Activated T-helper 1 cell treated with anti-CD3 and anti-CD28 coated beads, Interleukin-2, amount 50 U/mL, for 16 hours (primary cell): ENCODE data around the gene MSI2.

Experiments used
- DNase-seq, 2 donors: peaks; one replicate each; pipeline ENCODE4 v3.0.0-alpha.2; 2020; ENCODE audit warnings: low read depth in 1 of 2, low spot score in 1 of 2

The MSI2 gene

DNA sequence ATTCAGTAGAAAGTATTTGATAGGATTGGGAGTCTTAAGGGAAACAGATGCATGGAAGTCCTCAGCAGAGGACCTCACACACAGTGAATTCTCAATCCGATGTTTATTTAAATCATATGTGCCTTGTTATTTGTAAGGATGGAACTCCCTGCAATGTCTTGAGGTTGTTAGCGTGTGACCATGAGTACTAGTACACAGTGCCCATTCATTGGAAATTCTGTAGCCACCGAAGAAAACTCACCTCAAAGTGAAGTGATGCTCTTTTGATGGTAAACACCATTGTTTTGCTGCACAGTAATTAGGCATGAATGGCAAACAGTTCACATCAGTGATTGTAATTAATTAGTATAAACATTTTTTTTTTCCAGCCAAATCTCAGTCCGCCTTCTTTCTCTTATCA is 173.6 kb downstream of the MSI2 start:
- DNase-seq = no peak

DNA sequence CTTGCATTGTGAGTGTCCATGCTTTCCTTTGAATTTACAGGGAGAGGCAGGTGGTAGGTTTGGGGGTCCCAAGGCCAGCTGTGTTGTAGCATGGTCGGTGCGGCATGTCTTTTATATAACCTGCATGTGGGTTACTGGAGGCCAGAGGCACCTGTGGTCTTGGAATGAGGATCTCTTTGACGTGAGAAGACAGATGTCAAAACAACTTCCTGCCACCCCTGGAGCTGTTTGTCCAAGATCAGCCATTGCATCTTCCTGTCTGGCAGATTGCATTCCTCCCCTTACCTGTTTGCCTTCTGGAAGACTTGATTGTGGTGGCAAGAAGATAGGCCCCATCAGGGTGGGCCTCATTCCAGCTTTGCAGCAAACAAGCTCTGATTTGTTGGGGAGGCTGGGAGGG is 175.1 kb downstream of the MSI2 start:
- no peak for DNase-seq

DNA sequence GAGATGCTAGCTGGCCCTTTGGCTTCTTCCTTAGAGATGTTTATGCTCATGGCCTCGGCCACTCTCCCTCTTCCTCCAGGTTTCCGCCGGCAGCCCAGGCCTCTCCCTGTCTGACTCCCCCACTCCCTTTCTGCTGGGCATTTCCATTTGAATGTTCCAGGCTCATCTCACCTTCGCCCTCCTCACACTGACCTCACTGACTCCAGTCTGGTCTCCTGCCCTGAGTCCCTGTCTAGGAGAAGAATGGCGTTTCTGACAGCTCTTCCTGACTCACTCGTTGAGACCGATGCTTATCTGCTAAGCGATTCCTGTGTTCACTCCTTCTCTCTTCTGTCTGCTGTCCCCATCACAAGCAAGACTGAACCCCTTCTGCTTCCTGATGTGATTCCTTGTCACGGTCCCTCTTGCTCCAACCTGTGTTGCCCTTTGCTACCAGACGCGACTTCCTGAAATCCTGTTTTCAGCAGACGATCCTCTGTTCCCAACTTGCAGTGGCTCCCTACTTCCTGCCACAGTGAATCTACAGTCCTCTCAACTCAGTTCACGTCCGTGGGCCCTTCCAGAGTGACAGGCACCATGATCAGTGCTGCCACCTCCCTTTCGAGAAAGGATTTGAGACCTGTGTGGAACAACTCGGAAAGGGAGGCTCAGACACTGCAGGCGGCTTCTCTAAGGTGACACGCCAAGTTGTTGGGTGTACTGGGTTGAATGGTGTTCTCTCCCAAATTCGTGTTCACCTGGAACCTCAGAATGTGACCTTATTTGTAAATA is 176.4 kb downstream of the MSI2 start:
- no peak for DNase-seq

DNA sequence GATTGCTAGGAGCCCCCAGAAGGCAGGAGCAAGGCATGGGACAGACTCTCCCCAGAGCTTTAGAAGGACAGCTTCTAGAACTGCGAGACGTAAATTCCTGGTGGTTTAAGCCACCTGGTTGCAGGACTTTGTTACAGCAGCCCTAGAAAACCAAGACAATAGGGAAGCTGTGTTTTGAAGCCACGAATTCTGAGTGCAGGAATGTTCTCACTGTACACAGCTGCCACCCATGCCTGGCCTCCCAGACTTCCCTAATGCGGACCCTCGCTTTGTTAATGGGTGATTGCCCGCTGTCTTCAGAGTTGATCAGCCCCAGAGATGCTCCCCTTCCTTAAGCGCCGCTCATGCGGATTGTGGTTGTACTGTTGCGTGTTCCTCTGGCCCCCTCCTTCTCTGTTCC is 177.1 kb downstream of the MSI2 start:
- no peak for DNase-seq

DNA sequence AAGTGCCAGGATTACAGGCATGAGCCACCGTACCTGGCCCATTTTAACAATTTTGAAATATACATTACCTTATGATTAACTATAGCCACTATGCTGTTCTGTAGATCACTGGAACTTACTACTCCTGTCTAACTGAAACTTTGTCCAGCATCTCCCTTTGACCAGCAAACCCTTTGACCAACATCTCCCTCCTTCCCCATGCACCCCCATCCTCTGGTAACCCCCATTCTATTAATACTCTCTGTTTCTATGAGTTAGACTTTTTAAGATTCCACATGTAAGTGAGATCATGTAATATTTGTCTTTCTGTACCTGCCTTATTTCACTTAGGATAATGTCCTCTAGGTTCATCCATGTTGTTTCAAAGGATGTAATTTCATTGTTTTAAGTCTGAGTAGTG is 178.0 kb downstream of the MSI2 start:
- no peak for DNase-seq

DNA sequence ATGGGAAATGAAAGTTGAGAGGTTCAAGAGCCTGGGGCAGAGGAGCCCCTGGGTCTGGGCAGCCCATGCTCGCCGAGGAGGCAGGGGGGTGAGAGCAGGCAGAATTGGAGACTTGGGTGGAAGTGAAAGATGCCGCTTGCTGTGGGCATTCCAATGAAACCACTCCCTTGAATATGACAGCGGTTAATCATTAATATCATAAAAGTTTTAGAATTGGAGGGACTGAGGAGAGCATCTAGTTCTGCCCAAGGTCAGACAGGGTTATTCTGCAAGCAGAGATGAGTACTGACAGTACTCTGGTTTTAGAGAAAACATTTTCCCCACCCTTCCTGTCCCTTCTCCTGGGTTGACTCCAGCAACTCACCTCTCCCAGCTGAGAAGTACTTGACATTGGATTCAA is 180.2 kb downstream of the MSI2 start:
- DNase-seq = no peak

DNA sequence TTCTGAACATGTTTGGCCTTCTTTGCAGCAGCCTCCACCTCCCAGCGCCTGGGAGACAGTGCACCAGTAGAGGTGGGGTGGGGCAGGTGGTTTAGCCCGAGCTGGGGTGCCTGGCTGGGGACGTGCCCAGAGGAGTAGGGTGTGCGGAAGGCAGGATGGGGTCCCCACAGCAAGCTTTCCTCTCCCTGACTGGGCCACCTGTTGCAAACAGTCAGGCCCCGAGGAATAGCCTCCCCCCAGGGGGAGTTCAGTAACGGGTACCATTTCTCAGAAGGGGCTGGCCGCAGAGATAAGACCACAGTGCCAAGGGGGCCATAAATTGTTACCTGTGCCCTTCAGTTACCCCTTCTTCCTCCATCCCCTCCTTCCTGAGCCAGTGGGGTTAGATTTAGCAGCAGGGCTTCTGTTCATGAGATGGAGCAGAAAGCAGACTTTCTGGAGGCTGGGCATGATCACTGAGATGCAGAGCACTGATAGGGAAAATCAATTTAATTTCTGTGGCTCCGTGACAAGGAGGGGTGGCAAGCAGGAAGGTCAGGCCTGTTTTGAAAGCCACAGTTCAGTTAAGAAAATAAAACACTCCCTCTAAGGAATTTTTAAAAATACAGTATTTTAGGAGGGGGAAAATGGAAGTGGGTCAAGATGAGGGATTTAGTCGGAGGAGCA is 181.9 kb downstream of the MSI2 start:
- no peak for DNase-seq

DNA sequence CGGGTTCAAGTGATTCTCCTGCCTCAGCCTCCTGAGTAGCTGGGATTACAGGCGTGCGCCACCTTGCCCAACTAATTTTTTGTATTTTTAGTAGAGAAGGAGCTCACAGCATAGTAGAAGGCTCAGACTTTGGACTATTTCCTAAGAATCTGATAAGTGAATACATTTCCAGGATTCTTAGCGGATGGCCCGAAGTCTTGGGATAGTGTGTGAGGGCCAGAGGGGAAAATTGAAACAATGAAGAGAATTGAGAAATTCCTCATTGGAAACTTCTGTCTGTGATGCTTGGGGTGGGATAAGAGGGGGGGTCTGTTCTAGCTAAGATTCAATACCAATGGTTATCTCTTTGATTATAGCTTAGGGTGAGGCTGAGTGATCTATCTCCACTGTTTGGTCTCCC is 183.3 kb downstream of the MSI2 start:
- no peak for DNase-seq

DNA sequence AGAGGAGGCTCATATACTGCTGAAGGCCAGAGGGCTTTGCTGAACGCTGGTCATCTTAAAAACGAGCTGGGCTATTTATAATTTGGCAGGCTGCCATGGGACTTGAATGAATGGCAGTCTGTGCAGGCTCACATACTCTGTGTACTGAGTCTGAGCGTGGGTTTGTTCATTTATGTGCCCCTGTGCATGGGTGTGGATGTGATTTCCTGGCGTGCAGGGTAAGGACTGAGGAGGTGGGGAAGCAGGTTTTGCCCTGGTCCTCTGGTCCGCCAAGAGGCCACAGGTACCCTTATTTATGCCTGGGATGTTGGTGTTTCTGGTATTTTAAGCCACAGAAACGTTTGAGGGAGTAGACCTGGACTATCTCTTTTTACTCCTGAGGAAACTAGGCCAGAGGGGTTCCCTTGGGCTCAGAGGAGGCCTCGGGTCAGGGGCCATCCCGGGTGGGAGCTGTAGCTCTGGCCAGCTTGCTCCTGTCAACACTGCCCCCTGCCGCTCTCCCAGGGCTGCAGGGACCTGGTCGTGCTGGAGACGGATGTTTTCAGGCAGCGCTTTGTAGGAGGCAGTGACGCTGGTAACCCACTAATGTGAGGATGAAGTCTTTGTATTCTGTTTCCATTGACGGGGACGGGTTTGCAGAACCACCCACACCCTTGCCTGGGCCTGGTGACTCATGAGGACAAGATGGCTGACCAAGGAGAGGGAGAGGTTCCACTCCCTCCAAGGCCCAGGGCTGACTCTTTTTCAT is 184.4 kb downstream of the MSI2 start:
- peak; percentile 14 to 59 for DNase-seq

DNA sequence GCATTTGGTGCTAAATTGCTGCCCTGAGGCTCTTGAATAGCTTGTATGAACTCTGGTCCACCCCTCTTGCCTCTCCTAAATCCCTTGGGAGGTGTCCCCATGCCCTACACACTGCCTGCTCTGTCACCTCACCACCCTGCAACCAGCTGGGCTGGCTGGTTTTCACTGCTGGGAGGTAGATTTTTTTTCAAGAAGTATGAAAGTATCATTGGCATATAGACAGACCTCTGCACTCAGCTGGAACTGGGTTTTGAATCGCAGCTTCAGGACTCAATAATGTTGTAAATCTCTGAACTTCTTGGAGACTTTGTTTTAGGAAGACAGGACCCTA is 184.9 kb downstream of the MSI2 start:
- DNase-seq = no peak

DNA sequence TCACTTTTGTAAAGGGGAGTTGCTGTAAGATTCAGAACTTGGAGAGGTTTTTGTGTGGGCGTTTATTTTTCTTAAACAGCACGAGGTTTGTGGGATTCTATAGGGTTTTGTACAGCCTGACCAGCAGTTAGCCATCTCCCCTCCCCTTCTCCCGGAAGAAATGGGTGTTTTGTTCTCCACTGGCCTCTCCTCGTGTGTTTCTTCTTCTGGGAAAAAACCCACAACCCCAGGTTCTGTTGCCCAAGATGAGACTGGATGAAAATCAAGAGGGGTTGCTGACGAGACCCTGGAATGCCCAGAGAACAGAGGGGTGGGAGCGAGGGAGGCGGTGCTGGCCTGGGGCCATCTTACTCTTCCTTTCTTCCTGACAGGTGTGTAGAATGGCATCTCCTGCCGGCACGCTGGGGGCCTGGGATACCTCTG is 186.1 kb downstream of the MSI2 start:
- DNase-seq = no peak

DNA sequence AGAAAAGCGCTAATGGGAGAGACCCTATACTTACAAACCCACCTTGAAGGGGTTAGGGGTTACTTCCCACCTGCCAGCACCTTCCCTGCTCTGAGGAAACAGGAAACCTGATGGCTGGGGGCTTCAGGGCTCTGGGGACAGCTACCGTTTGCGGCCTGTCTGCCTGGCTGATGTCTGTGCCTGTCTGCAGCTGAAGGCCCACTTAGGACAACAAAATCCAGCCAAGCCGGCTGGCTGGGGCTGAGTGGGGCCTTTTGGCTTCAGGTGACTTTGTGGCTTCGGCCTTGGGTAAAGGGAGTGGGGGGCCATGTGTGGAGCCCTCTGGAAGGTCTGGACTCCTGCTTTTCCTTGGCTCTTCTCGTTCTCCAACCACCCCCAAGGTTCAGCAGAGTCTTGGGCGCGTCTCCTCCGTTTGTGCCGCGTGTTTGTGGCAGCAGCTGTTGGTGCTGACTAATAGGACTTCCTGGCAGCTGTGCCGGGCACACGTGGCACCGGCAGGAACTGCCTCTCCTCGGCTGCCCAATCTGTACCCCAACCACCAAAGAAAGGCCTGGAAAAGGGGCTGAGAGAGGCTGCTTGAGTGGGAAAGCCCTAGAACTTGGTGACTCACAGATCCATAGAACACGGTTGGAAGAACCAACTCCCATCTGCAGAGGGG is 186.7 kb downstream of the MSI2 start:
- DNase-seq = peak; percentile 25 to 26

DNA sequence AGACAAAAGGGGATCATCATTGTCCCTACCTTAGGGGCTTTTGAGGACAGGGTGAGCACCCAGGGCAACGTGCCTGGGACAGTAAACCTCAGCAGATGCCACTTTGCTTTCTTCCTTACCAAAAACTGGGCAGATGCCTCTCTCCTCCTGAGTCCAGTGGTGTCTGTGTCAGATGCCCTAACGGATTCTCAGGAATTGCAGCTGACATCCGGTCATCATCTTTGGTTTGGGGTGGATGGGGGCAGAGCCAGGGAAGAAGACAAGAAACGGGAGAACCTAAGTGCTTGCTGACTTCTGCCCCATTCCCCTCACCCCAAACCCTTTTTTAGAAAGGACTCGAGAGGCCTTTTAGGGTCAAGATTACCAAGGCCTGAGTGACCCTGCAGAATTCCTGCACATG is 187.5 kb downstream of the MSI2 start:
- no peak for DNase-seq

DNA sequence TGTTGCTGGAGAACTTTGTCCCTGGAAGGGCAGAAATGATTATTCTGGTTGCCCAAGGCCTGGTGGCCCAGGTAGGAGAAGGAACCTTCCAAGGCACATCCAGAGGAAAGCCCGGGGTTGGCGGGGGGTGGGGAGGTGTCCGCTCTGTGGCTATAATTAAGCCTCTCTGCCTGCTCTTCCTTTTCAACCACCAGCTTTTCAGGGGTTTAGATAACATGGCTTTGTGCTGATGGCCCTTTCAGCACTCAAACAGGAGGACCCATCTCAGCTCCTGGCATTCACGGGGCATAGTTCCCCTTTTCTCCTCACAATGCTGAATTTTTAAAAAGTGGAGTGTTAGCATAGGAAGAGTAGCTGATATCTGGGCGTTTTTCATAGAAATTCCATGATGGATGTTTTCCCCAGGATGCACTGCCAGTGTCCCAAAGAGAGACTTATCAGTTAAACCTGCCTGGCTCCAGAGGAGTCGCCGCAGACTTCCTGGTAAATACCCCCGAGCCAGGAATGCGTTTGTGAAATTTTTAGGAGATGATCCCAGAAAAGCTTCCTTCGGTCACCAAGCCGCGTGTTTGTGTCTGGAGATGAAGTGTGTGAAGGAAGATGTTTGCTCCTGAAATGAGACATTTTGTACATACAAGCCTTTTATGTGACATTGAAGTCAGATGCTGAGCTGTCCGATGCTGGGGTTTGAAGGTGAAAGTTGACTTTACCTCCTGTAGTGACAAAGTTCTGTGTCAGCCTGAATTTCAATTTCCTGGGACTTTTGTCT is 188.5 kb downstream of the MSI2 start:
- no peak for DNase-seq

DNA sequence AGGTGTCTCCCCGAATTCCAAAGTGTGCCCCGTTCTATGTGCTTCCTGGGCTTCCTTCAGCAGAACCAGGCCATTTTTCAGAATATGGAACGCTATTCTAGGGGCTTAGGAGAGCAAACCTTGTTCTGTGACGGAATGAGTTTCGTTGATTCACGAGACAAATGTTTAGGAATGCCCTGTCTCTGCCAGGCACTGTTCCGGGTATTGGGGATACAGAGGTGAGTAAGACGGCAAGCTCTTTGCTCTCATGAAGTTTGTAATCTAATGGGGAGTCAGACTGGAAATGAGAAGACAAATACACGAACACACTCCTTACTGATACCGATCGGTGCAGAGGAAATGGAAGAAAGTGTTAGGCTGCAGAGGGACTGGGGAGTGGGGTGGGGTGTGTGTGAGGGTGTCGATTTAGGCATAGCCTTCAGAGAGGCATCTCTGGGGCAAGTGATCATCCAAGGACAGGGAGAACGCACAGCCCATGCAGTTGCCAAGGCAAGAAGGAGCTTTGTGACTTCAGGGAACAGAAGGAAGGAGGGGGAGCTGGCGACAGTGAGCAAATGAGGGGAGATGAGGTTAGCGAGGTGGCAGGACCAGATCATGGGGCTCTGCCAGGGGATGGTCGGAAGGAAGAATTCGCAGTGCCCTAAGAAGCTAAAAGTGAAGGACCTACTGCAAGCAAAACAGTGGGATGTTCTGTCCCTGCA is 189.6 kb downstream of the MSI2 start:
- no peak for DNase-seq

DNA sequence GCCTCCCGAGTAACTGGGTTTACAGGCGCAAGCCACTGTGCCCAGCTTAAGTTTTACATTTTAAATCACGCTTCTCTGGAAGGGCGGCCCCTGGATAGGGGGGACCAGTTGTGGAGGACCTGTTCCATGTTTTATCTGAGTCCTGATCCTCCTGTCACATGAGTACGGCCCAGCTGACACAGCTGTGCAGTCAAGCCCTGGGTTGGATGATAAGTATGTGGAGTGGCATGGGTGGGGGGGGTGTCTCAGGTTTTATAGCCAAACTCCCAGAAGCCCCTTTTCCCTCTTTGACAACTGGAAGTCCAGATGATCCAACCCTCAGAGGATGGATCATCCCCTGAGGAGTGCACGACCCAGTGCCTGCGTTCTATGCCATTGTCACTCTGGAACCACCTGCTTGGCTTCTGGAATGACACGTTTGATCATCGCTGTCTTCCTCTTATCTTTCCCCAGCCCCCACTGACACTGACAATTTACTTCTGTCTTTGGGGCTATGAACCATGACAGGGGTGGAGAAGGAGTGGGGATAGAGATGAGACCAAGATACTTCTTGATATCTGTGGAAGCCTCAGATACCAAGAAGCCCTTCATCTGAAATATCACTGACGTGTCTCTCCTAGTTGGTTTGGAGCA is 191.2 kb downstream of the MSI2 start:
- no peak for DNase-seq

DNA sequence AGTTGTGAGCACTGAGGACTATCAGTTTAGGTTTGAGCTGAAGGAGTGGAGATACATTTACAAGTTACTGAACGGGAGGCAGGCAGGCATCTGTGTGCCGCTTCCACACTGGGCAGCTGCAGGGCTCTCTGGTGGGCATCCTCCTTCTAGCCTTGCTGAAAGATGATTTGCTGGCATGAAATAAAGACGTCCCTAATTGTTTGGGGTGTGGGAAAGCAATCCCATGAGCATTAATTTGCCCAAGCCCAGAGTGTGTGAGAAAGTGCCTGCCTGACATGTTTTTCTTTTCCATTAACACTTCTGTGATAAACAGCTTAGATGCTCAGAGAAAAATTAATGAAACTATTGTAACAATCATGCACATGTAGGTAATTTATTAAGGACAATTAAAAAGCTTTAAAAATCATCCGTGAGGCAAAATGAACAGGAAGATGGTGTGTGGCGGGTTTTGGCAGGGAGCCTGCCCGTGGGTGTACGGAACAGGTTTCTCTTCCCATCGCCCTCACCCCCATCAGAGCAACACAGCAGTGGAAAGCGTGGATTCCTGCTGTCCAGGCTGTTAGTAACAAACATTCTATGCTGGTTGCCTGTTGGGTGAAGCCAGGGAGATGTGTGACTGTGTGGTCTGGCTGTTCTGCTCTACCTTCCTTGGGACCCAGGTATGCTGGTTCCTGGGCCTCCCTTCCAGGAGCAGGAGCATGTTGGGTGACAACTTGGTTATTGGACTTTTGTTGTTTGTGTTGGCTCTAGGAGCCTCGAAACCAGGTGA is 191.9 kb downstream of the MSI2 start:
- DNase-seq = no peak

DNA sequence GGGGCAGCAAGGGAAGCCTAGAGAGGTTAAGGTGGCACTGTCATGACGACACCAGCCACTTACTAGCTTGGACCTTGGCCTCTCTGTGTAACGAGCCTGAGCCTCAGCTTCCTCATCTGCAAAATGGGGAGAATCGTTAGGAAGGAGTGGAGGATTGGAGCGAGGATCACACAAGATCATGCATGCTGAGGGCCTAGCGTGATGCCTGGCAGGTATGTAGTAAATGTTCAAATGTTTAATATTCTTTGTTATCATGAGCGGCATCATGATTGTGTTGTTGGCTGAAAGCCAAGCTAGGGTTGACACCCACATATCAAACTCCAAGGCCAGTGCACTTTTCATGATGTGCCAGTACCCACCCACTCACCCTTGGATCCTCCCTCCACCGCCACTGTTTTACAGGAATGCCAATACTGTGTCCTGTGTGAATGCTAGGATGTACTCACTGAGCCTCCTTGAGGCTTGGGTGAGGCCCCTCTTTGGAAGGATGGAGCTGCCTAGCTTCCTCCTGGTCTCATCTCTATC is 192.5 kb downstream of the MSI2 start:
- no peak for DNase-seq

DNA sequence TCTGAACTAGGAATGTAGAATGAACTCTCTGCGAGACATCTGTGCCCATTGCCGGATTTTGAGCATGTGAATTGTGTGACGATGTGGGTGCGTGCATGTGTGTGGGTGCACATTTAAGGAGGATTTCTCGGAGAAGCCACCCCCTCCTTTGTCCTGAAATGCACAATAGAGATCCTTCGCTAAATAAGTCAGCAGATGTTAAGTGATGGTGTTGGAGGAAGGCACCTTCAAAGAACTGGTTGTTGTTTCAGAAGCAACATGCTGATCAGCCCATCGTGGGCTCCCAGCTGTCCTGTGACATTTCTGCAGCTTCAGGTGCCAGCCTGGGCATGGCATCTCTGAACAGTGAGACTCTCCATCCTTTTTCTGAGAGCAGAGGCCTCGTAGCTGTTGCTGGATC is 194.9 kb downstream of the MSI2 start:
- no peak for DNase-seq
